G401.6 (cell line): ENCODE measurements around the gene FMO4.
"Not testable (repeated sequence)": the region's sequence is repeated elsewhere in the genome, so short reads cannot be mapped to it uniquely, and the experiment has no call there.

ENCODE experiments used
- FAIRE-seq: peaks from 2 replicates; lab custom pipeline; 2012; peaks lifted over from hg19 to GRCh38; lab: Jason Lieb, UNC

Gene FMO4

GRCh38 chr1:171335964-171336363 lies 22.0 kb downstream of the FMO4 start:
- FAIRE-seq, result no peak

GRCh38 chr1:171339345-171339744 lies 25.4 kb downstream of the FMO4 start:
- not testable (repeated sequence) for FAIRE-seq

GRCh38 chr1:171343727-171344472 lies 29.9 kb downstream of the FMO4 start:
- FAIRE-seq, result no peak

GRCh38 chr1:171344473-171344820 lies 30.5 kb downstream of the FMO4 start:
- no peak for FAIRE-seq

GRCh38 chr1:171345536-171345935 lies 31.6 kb downstream of the FMO4 start:
- no peak for FAIRE-seq

GRCh38 chr1:171346881-171347280 lies 32.9 kb downstream of the FMO4 start:
- no peak for FAIRE-seq

GRCh38 chr1:171350594-171350993 lies 36.6 kb downstream of the FMO4 start:
- no peak for FAIRE-seq

GRCh38 chr1:171351961-171352360 lies 38.0 kb downstream of the FMO4 start:
- FAIRE-seq, result no peak

GRCh38 chr1:171352554-171352953 lies 38.6 kb downstream of the FMO4 start:
- no peak for FAIRE-seq

GRCh38 chr1:171355727-171356126 lies 41.7 kb downstream of the FMO4 start:
- FAIRE-seq, result no peak

GRCh38 chr1:171357179-171357578 lies 43.2 kb downstream of the FMO4 start:
- no peak for FAIRE-seq

- not testable (repeated sequence) for FAIRE-seq
These were observed 45.3 kb downstream of the FMO4 start for GRCh38 chr1:171359355-171359648.

GRCh38 chr1:171359731-171360527 lies 45.9 kb downstream of the FMO4 start:
- FAIRE-seq, result not testable (repeated sequence)

GRCh38 chr1:171366085-171366484 lies 52.1 kb downstream of the FMO4 start:
- no peak for FAIRE-seq

- no peak for FAIRE-seq
These were observed 52.8 kb downstream of the FMO4 start for GRCh38 chr1:171366816-171367215.

- FAIRE-seq, result no peak
These were observed 53.5 kb downstream of the FMO4 start for GRCh38 chr1:171367436-171367835.

- no peak for FAIRE-seq
These were observed 58.6 kb downstream of the FMO4 start for GRCh38 chr1:171372418-171373084.

GRCh38 chr1:171373357-171374122 lies 59.6 kb downstream of the FMO4 start:
- not testable (repeated sequence) for FAIRE-seq

GRCh38 chr1:171379846-171380245 lies 65.9 kb downstream of the FMO4 start:
- no peak for FAIRE-seq

GRCh38 chr1:171381866-171382210 lies 67.9 kb downstream of the FMO4 start:
- no peak for FAIRE-seq

- FAIRE-seq, result no peak
These were observed 70.5 kb downstream of the FMO4 start for GRCh38 chr1:171384496-171384895.

- FAIRE-seq, result no peak
These were observed 75.2 kb downstream of the FMO4 start for GRCh38 chr1:171389171-171389570.

GRCh38 chr1:171390740-171391139 lies 76.8 kb downstream of the FMO4 start:
- not testable (repeated sequence) for FAIRE-seq
